HCT116 (cell line): ENCODE measurements around the gene LMNA. TPM values are rescaled to one million over a fixed set of nuclear protein-coding genes. Genes with fewer than 3 reads are reported as not detected.

Experiments used
- ATAC-seq: fragments of 200-7000 bp; cut with Tn5 transposase; 2 replicates; pipeline ENCODE4 v1.9.1; 2020; ENCODE audit warnings: mild to moderate bottlenecking, moderate library complexity
- Bru-seq: library from RNA; stranded (reverse); fragments of 400-500 nt; gene quantifications from one replicate; lab custom pipeline; 2021; lab: Mats Ljungman, UMichigan
- BruChase-seq, 2 experiments: library from RNA; stranded (reverse); fragments of 400-500 nt; gene quantifications; one replicate each; lab custom pipeline; 2021; lab: Mats Ljungman, UMichigan
- BruUV-seq: library from RNA; stranded (reverse); fragments of 400-500 nt; replicated peaks from 2 replicates; lab custom pipeline; 2021; lab: Mats Ljungman, UMichigan
- CTCF ChIA-PET: fragments of 300-600 bp; sonication (Branson Sonifier 250); formaldehyde crosslinking; loops from one replicate; lab custom pipeline; 2021; ENCODE audit warnings: antibody characterized with exemption; lab: Charles Lee
- POLR2A ChIA-PET: fragments of 300-600, 350-600 bp; sonication (Branson Sonifier 250); formaldehyde crosslinking; loops from one replicate; lab custom pipeline; 2021; ENCODE audit warnings: antibody characterized with exemption; lab: Charles Lee
- RAD21 ChIA-PET, 2 experiments: fragments of 300-600 bp; sonication (Branson Sonifier 250); formaldehyde crosslinking; loops; one replicate each; lab custom pipeline; 2023; ENCODE audit warnings: low total read pairs in 2 of 2; ENCODE audit not compliant: uncharacterized antibody in 2 of 2, unreplicated experiment in 2 of 2, low non-redundant PET in 1 of 2; lab: Charles Lee
- DNase-seq: peaks from one replicate; pipeline ENCODE4 v3.0.0-alpha.2; 2010; ENCODE audit warnings: low read depth, low spot score
- H2AFZ ChIP-seq: fragments of 200-600 bp; shearing (Covaris generic), sonication (generic); 2 replicates; pipeline ENCODE4 v1.6.1; 2017; ENCODE audit warnings: low read depth, mixed run types, mixed read lengths, antibody characterized with exemption, low read length; ENCODE audit not compliant: poor library complexity, severe bottlenecking
- H3K27ac ChIP-seq: 2 replicates; pipeline ENCODE4 v1.5.1; 2012; ENCODE audit warnings: low read depth, low read length
- H3K27me3 ChIP-seq: fragments of 200-600 bp; sonication (generic); 2 replicates; pipeline ENCODE4 v1.6.1; 2016; ENCODE audit warnings: mixed run types, low read length, mixed read lengths; ENCODE audit not compliant: insufficient read depth
- H3K36me3 ChIP-seq, 2 experiments: fragments of 200-500 bp in 1 of 2; fragments of 200-600 bp in 1 of 2; sonication (Bioruptor generic) in 1 of 2; sonication (generic) in 1 of 2; 2 replicates each; pipeline versions ENCODE4 v1.5.1 to v1.6.1; 2014 to 2016; ENCODE audit warnings: low read length in 2 of 2, inconsistent platforms in 1 of 2, mixed read lengths in 1 of 2, mixed run types in 1 of 2; ENCODE audit not compliant: insufficient read depth in 2 of 2, control insufficient read depth in 1 of 2
- H3K4me1 ChIP-seq, 2 experiments: fragments of 200-600 bp in 1 of 2; sonication (generic) in 1 of 2; 2 replicates each; pipeline versions ENCODE4 v1.5.1 to v1.6.1; 2012 to 2017; ENCODE audit warnings: low read length in 2 of 2, inconsistent platforms in 1 of 2, mild to moderate bottlenecking in 1 of 2, mixed read lengths in 1 of 2, mixed run types in 1 of 2, moderate library complexity in 1 of 2; ENCODE audit not compliant: insufficient read depth in 2 of 2, control insufficient read depth in 1 of 2
- H3K4me2 ChIP-seq: fragments of 200-600 bp; sonication (generic); 2 replicates; pipeline ENCODE4 v1.6.1; 2017; ENCODE audit warnings: mixed run types, low read length, mixed read lengths
- H3K4me3 ChIP-seq, 2 experiments: fragments of 200-600 bp in 1 of 2; sonication (generic) in 1 of 2; replicated peaks in 1 of 2; 2 replicates each; pipeline ENCODE4 v1.5.1; 2011 to 2016; ENCODE audit warnings: low read length in 2 of 2, control low read depth in 1 of 2, low read depth in 1 of 2, mild to moderate bottlenecking in 1 of 2, mixed read lengths in 1 of 2, mixed run types in 1 of 2
- H3K79me2 ChIP-seq: fragments of 200-600 bp; sonication (generic); 2 replicates; pipeline ENCODE4 v1.6.1; 2017; ENCODE audit warnings: mild to moderate bottlenecking, mixed run types, low read length, moderate library complexity, mixed read lengths; ENCODE audit not compliant: insufficient read depth
- H3K9ac ChIP-seq: fragments of 200-600 bp; sonication (generic); 2 replicates; pipeline ENCODE4 v1.6.1; 2016; ENCODE audit warnings: low read length, mixed read lengths
- H3K9me2 ChIP-seq: fragments of 200-600 bp; sonication (generic), shearing (Covaris generic); 2 replicates; pipeline ENCODE4 v1.6.1; 2017; ENCODE audit warnings: mixed run types, mild to moderate bottlenecking, moderate library complexity; ENCODE audit not compliant: insufficient read depth
- H3K9me3 ChIP-seq, 2 experiments: fragments of 200-500 bp in 1 of 2; fragments of 200-600 bp in 1 of 2; sonication (Bioruptor generic) in 1 of 2; sonication (generic) in 1 of 2; 2 replicates each; pipeline ENCODE4 v1.6.1; 2014 to 2017; ENCODE audit warnings: low read length in 2 of 2, mixed read lengths in 2 of 2, inconsistent platforms in 1 of 2, low read depth in 1 of 2, mild to moderate bottlenecking in 1 of 2, mixed run types in 1 of 2, moderate library complexity in 1 of 2; ENCODE audit not compliant: control insufficient read depth in 1 of 2, insufficient read depth in 1 of 2
- H4K20me1 ChIP-seq: fragments of 200-600 bp; sonication (generic), shearing (Covaris generic); 2 replicates; pipeline ENCODE4 v1.6.1; 2017; ENCODE audit warnings: mixed run types, mild to moderate bottlenecking, moderate library complexity; ENCODE audit not compliant: insufficient read depth
- ELF1 ChIP-seq: IDR thresholded peaks from 2 replicates; pipeline ENCODE4 v1.6.1; 2012; ENCODE audit warnings: low read depth, borderline replicate concordance
- EZH2 ChIP-seq: fragments of 200-600 bp; sonication (generic); IDR thresholded peaks from 2 replicates; pipeline ENCODE4 v1.6.1; 2017; ENCODE audit warnings: antibody characterized with exemption, mixed run types
- EZH2phosphoT487 ChIP-seq: fragments of 200-600 bp; IDR thresholded peaks from 2 replicates; pipeline ENCODE4 v1.6.1; 2018; ENCODE audit warnings: antibody characterized with exemption, borderline replicate concordance
- POLR2A ChIP-seq: IDR thresholded peaks from 2 replicates; pipeline ENCODE4 v1.7.0; 2011; ENCODE audit warnings: borderline replicate concordance; ENCODE audit not compliant: insufficient read depth, insufficient read length; ENCODE audit errors: extremely low read depth
- POLR2AphosphoS5 ChIP-seq: IDR thresholded peaks from 2 replicates; pipeline ENCODE4 v1.6.1; 2011; ENCODE audit warnings: mild to moderate bottlenecking, low read depth, low read length, moderate library complexity
- RAD21 ChIP-seq: IDR thresholded peaks from 2 replicates; pipeline ENCODE4 v1.6.1; 2012; ENCODE audit warnings: low read depth, mild to moderate bottlenecking
- SIN3A ChIP-seq: IDR thresholded peaks from 2 replicates; pipeline ENCODE4 v1.6.1; 2012; ENCODE audit warnings: low read depth
- TCF7L2 ChIP-seq: IDR thresholded peaks from 2 replicates; pipeline ENCODE4 v1.7.0; 2011; ENCODE audit warnings: borderline replicate concordance, inconsistent platforms; ENCODE audit not compliant: insufficient read depth, insufficient read length; ENCODE audit errors: extremely low read depth
- YY1 ChIP-seq: IDR thresholded peaks from 2 replicates; pipeline ENCODE4 v1.6.1; 2011; ENCODE audit warnings: low read length, low read depth, moderate library complexity, mild to moderate bottlenecking; ENCODE audit not compliant: insufficient replicate concordance; ENCODE audit errors: extremely low read depth
- ZBTB33 ChIP-seq: IDR thresholded peaks from 2 replicates; pipeline ENCODE4 v1.6.1; 2011; ENCODE audit warnings: mild to moderate bottlenecking, low read length, moderate library complexity; ENCODE audit not compliant: insufficient replicate concordance; ENCODE audit errors: extremely low read depth
- ZNF274 ChIP-seq: fragments of 200-500 bp; sonication (Bioruptor generic); IDR thresholded peaks from 2 replicates; pipeline ENCODE4 v1.6.1; 2014; ENCODE audit warnings: mild to moderate bottlenecking, low read depth, low read length, inconsistent platforms
- intact Hi-C: fragments of 100-400 bp; cut with micrococcal nuclease; formaldehyde crosslinking; loops from 2 replicates; pipeline ENCODE4 v1.10.0; 2022
- long read RNA-seq: library from polyadenylated mRNA; unstranded; transcript quantifications from one replicate; pipeline ENCODE4 v2.0.0, GENCODE V29; 2021; ENCODE audit not compliant: unreplicated experiment
- polyA plus RNA-seq: library from polyadenylated mRNA; unstranded; fragments of >200 nt; gene quantifications from 2 replicates; pipeline ENCODE4 v1.2.1, GENCODE V29; 2012; ENCODE audit warnings: missing spikeins
- total RNA-seq: library from RNA; stranded (reverse); gene quantifications from one replicate; pipeline ENCODE4 v1.2.1, GENCODE V29; 2021; ENCODE audit not compliant: unreplicated experiment

Gene LMNA
- total RNA-seq (528 TPM), Bru-seq, nascent RNA (percentile 75 among the genes with signal in this experiment), BruChase-seq, experiment 1, labeled RNA remaining after a 6-hour chase (percentile 89 among the genes with signal in this experiment), BruChase-seq, experiment 2, labeled RNA remaining after a 2-hour chase (percentile 83 among the genes with signal in this experiment)
- polyA plus RNA-seq = 440 and 523 TPM in 2 replicates
- long read RNA-seq, transcript LMNA-206 (12 exons, 3,190 nt) = major isoform, 703 of 1,282 reads
- long read RNA-seq, transcript LMNA-201 (11 exons, 3,137 nt) = minor isoform, 5 of 1,282 reads
- long read RNA-seq, partial matches to known transcripts = 493 of 1,282 reads
- long read RNA-seq, other reads (novel, unspliced or antisense) = 77 of 1,282 reads

GRCh38 chr1:156114101-156114918 lies at the start of gene LMNA:
TSS of gene LMNA (plus strand) at chr1:156114711. CDS start at chr1:156114919, 208 bp downstream.
- intact Hi-C loops = no loop called here
- no peaks in the 10 kb centered on the region for H3K9me2 ChIP-seq

More at GRCh38 chr1:156114101-156114918, at the start of gene LMNA:
- ATAC-seq = peak; percentile 80
- H2AFZ ChIP-seq = no peak within 1 kb of the TSS
- peak within 1 kb of the TSS; percentile 76 for H3K27ac ChIP-seq
- RAD21 ChIA-PET = interaction anchor here in 1 of 2 experiments (0.6 to 1.0 kb wide), 2 partner anchors 16 to 18 kb away, joined by 3 read pairs; no protein-coding TSS in a partner anchor
- peaks cover 59 to 77% of the 10 kb centered on the region in 2 experiments for H3K4me1 ChIP-seq
- no TSS peak for BruUV-seq
- H3K4me3 ChIP-seq = peak within 1 kb of the TSS; percentile 96 to 99
- H3K79me2 ChIP-seq = peaks cover 48% of the 10 kb centered on the region
- no peaks in the 10 kb centered on the region for H3K9me3 ChIP-seq
- peak within 1 kb of the TSS; percentile 90 for H3K4me2 ChIP-seq
- H3K27me3 ChIP-seq = no peaks in the 10 kb centered on the region
- TF ChIP-seq POLR2AphosphoS5 = peak; percentile 98
- TF ChIP-seq SIN3A = no peak
- TF ChIP-seq POLR2A = peak; percentile 75
- TF ChIP-seq ZNF274 = no peak
- TF ChIP-seq TCF7L2 = peak; percentile 58
- peak; percentile 37 for TF ChIP-seq YY1
- TF ChIP-seq ZBTB33 = no peak
- TF ChIP-seq ELF1 = no peak
- TF ChIP-seq RAD21 = no peak
- TF ChIP-seq EZH2phosphoT487 = no peak
- no peak for TF ChIP-seq EZH2
- TF ChIP-seq, all 23 proteins: peak for 4
- peaks cover 0 to 7% of the 10 kb centered on the region in 2 experiments; a peak in 1 of 4 replicates for H3K36me3 ChIP-seq
- no peaks in the 10 kb centered on the region; the same call in 1 of the 2 replicates for H4K20me1 ChIP-seq
- ChIA-PET CTCF (interaction anchor here (0.6 to 5.5 kb wide), 8 partner anchors 9 to 176 kb away, joined by 3 to 22 read pairs (median 6); no protein-coding TSS in a partner anchor), POLR2A (interaction anchor here (1.0 to 5.3 kb wide), 8 partner anchors 8 to 25 kb away, joined by 3 to 50 read pairs (median 6); no protein-coding TSS in a partner anchor)
- DNase-seq = peak; percentile 90
- H3K9ac ChIP-seq = peak within 1 kb of the TSS; percentile 98
